ENCODE measurements around the gene ULBP2. TPM values are rescaled to one million over a fixed set of nuclear protein-coding genes. Genes with fewer than 3 reads are reported as not detected.

The ULBP2 gene, protein sequence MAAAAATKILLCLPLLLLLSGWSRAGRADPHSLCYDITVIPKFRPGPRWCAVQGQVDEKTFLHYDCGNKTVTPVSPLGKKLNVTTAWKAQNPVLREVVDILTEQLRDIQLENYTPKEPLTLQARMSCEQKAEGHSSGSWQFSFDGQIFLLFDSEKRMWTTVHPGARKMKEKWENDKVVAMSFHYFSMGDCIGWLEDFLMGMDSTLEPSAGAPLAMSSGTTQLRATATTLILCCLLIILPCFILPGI
- total RNA-seq (ENCODE audit: unreplicated experiment): 9.9 TPM
- long read RNA-seq, transcript ULBP2-201 (5 exons, 1,349 nt): major isoform, 12 of 18 reads
- long read RNA-seq, partial matches to known transcripts: 2 of 18 reads
- long read RNA-seq, other reads (novel, unspliced or antisense): 4 of 18 reads

DNA sequence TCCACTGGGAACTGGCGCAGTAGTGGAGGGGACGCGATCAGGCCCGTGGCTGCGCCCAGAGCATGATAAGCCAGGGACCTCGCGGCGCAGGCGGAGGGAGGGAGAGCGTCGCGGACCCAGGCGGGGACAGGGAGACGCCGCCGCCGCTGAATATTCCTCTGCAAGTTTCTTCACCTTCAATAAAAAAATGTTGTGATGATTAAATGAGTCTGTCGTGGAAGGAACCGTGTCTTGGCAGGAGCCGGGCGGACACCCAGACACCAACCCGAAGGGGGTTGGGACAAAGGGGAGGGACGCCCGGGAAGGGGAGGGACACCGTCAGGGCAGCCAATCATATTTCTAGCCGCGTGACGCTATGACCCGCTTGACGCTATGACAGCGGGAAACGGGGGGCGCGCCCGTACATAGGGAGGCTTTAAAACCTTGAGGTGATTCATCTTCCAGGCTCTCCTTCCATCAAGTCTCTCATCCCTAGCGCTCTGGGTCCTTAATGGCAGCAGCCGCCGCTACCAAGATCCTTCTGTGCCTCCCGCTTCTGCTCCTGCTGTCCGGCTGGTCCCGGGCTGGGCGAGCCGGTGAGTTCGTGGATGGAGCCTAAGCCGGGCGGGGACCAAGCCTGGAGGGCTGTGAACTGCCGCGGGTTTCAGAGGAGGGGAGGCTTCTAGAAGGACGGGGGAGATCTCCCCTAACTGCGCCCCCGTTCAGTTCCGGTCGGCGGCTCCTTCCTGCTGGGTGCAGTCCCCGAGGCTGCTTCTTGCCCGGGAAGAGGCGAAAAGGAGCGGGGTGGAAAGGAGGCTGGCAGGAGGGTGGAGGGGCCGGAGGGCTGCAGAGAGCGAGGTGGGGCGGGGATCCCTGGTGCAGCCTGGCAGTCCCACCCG, at the start of gene ULBP2:
ULBP2 (plus strand) TSS at position 432 of the 878 bp plus-strand sequence; CDS start at position 491, 59 bp downstream.
- Mint-ChIP-seq H3K4me1 (ENCODE audit: unreplicated experiment) (peaks cover 14% of the 10 kb centered on the region), H3K27ac (ENCODE audit: unreplicated experiment) (peak within 1 kb of the TSS; percentile 77), H3K27me3 (ENCODE audit: unreplicated experiment) (peaks cover 29% of the 10 kb centered on the region), H3K4me3 (ENCODE audit: unreplicated experiment) (peak within 1 kb of the TSS; percentile 91), H3K36me3 (ENCODE audit: low read depth, unreplicated experiment) (peaks cover 7% of the 10 kb centered on the region), H3K9me3 (ENCODE audit: unreplicated experiment) (no peaks in the 10 kb centered on the region)
- TF ChIP-seq, protein P1, sequence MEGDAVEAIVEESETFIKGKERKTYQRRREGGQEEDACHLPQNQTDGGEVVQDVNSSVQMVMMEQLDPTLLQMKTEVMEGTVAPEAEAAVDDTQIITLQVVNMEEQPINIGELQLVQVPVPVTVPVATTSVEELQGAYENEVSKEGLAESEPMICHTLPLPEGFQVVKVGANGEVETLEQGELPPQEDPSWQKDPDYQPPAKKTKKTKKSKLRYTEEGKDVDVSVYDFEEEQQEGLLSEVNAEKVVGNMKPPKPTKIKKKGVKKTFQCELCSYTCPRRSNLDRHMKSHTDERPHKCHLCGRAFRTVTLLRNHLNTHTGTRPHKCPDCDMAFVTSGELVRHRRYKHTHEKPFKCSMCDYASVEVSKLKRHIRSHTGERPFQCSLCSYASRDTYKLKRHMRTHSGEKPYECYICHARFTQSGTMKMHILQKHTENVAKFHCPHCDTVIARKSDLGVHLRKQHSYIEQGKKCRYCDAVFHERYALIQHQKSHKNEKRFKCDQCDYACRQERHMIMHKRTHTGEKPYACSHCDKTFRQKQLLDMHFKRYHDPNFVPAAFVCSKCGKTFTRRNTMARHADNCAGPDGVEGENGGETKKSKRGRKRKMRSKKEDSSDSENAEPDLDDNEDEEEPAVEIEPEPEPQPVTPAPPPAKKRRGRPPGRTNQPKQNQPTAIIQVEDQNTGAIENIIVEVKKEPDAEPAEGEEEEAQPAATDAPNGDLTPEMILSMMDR (IDR thresholded peaks at IDR 0.05; ENCODE audit: unreplicated experiment): no peak
- peak; percentile 77 for DNase-seq (ENCODE audit: low spot score)

DNA sequence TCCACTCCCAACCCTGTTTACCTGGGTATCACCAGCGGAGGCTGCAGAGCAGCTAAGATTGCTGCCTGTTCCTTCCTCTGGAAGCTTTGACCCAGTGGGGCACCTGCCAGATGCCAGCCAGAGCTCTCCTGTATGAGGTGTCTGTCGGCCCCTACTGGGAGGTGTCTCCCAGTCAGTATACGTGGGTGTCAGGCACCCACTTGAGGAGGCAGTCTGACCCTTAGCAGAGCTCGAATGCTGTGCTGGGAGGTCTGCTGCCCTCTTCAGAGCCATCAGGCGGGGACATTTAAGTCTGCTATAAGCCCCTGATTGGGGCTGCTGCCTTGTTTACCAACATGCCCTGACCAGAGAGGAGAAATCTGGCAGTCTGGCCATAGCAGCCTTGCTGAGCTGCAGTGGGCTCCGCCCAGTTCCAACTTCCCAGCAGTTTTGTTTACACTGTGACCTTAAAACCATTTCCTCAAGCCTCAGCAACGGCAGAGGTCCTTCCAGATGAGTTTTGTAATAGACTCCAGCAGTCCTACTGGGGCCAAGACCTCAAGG, 46.7 kb upstream of the ULBP2 start:
- peaks cover 12% of the 10 kb centered on the region for H3K27me3 Mint-ChIP-seq (ENCODE audit: unreplicated experiment)
- DNase-seq (ENCODE audit: low spot score): no peak
- peaks cover 38% of the 10 kb centered on the region for H3K4me1 Mint-ChIP-seq (ENCODE audit: unreplicated experiment)
- H3K27ac Mint-ChIP-seq (ENCODE audit: unreplicated experiment): no peak overlapping the region
- H3K4me3 Mint-ChIP-seq (ENCODE audit: unreplicated experiment): no peak overlapping the region
- no peaks in the 10 kb centered on the region for H3K36me3 Mint-ChIP-seq (ENCODE audit: low read depth, unreplicated experiment)
- TF ChIP-seq, protein P1 (IDR thresholded peaks at IDR 0.05; ENCODE audit: unreplicated experiment): no peak
- no peaks in the 10 kb centered on the region for H3K9me3 Mint-ChIP-seq (ENCODE audit: unreplicated experiment)

GRCh38 chr6:149895833-149896271, 46.0 kb upstream of the ULBP2 start:
- peaks cover 10% of the 10 kb centered on the region for H3K27me3 Mint-ChIP-seq (ENCODE audit: unreplicated experiment)
- DNase-seq (ENCODE audit: low spot score): no peak
- TF ChIP-seq, protein P1 (IDR thresholded peaks at IDR 0.05; ENCODE audit: unreplicated experiment): no peak
- H3K4me1 Mint-ChIP-seq (ENCODE audit: unreplicated experiment): peaks cover 30% of the 10 kb centered on the region
- H3K4me3 Mint-ChIP-seq (ENCODE audit: unreplicated experiment): no peak overlapping the region
- H3K9me3 Mint-ChIP-seq (ENCODE audit: unreplicated experiment): no peaks in the 10 kb centered on the region
- no peaks in the 10 kb centered on the region for H3K36me3 Mint-ChIP-seq (ENCODE audit: low read depth, unreplicated experiment)
- no peak overlapping the region for H3K27ac Mint-ChIP-seq (ENCODE audit: unreplicated experiment)

GRCh38 chr6:149896491-149896890, 45.3 kb upstream of the ULBP2 start:
- H3K36me3 Mint-ChIP-seq (ENCODE audit: low read depth, unreplicated experiment): no peaks in the 10 kb centered on the region
- DNase-seq (ENCODE audit: low spot score): no peak
- peaks cover 26% of the 10 kb centered on the region for H3K4me1 Mint-ChIP-seq (ENCODE audit: unreplicated experiment)
- H3K4me3 Mint-ChIP-seq (ENCODE audit: unreplicated experiment): no peak overlapping the region
- H3K27me3 Mint-ChIP-seq (ENCODE audit: unreplicated experiment): peaks cover 10% of the 10 kb centered on the region
- TF ChIP-seq, protein P1 (IDR thresholded peaks at IDR 0.05; ENCODE audit: unreplicated experiment): no peak
- H3K27ac Mint-ChIP-seq (ENCODE audit: unreplicated experiment): no peak overlapping the region
- H3K9me3 Mint-ChIP-seq (ENCODE audit: unreplicated experiment): no peaks in the 10 kb centered on the region

Data from endothelial cell (in vitro differentiated cells).